Astrocyte (in vitro differentiated cells and primary cell): Measurements from ENCODE around the gene C11orf91.

Experiments
- EZH2 ChIP-seq: IDR thresholded peaks from 2 replicates; pipeline ENCODE4 v1.6.1; 2012; ENCODE audit warnings: mild to moderate bottlenecking, low read length, inconsistent platforms; ENCODE audit not compliant: insufficient read depth
- TF ChIP-seq, protein P1 (sequence below): IDR thresholded peaks from 2 replicates; pipeline ENCODE4 v1.5.1; 2011; ENCODE audit warnings: low read depth, mild to moderate bottlenecking, inconsistent platforms, low read length, moderate library complexity; ENCODE audit not compliant: insufficient read depth

DNA sequence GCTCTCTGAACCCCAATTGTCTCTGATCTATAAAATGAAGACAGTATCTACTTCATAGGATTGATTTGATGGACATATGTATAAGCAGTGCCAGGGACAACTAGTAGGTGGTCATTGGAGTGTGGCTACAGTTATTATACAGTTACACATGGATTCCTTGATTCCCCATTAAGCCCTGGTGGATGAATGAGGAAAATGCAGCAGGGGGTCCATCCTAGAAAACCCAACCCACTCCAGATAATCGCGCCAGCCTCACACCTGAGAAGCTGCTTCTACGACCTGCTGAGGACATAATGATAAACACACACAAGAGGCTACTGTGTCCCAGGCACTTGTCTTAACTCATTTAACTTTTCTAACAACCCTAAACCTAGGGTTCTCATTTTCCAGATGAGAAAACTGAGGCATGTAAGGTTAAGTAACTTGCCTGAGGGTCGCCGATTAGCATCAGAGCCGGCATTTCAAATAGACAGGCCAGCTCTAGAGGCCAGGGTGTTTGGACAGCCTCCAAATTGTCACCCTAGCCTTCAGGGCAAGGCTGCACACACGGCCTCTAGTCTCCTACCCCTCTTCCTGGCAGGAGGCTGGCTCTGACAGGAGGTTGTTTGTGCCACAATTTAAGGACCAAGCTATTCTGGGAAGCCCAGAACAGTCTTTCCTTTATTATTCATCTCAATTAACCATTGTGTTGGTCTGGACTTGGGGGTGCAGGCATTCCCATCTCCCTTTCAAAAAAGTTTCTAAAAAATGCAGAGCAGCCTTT lies 3.8 kb upstream of the C11orf91 start:
- TF ChIP-seq, protein P1, sequence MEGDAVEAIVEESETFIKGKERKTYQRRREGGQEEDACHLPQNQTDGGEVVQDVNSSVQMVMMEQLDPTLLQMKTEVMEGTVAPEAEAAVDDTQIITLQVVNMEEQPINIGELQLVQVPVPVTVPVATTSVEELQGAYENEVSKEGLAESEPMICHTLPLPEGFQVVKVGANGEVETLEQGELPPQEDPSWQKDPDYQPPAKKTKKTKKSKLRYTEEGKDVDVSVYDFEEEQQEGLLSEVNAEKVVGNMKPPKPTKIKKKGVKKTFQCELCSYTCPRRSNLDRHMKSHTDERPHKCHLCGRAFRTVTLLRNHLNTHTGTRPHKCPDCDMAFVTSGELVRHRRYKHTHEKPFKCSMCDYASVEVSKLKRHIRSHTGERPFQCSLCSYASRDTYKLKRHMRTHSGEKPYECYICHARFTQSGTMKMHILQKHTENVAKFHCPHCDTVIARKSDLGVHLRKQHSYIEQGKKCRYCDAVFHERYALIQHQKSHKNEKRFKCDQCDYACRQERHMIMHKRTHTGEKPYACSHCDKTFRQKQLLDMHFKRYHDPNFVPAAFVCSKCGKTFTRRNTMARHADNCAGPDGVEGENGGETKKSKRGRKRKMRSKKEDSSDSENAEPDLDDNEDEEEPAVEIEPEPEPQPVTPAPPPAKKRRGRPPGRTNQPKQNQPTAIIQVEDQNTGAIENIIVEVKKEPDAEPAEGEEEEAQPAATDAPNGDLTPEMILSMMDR = peak; percentile 20
- no peak for TF ChIP-seq EZH2
